IPS-18a (cell line): ENCODE measurements around the gene RRP1.

Experiments used
- H3K27ac ChIP-seq: one replicate; pipeline ENCODE4 v1.5.1; 2013; ENCODE audit warnings: low read length
- H3K27me3 ChIP-seq: one replicate; pipeline ENCODE4 v1.6.1; 2013; ENCODE audit warnings: mild to moderate bottlenecking, low read length; ENCODE audit not compliant: control insufficient read depth, insufficient read depth
- H3K36me3 ChIP-seq: one replicate; pipeline ENCODE4 v1.6.1; 2013; ENCODE audit warnings: low read depth, low read length; ENCODE audit not compliant: control insufficient read depth
- H3K4me1 ChIP-seq: one replicate; pipeline ENCODE4 v1.6.1; 2013; ENCODE audit warnings: low read depth, low read length; ENCODE audit not compliant: control insufficient read depth
- H3K4me3 ChIP-seq: one replicate; pipeline ENCODE4 v1.5.1; 2013; ENCODE audit warnings: low read length
- H3K9ac ChIP-seq: one replicate; pipeline ENCODE4 v1.6.1; 2013; ENCODE audit warnings: mild to moderate bottlenecking, low read length, moderate library complexity
- H3K9me3 ChIP-seq: one replicate; pipeline ENCODE4 v1.6.1; 2013; ENCODE audit warnings: low read depth, low read length; ENCODE audit not compliant: control insufficient read depth

The RRP1 gene

DNA sequence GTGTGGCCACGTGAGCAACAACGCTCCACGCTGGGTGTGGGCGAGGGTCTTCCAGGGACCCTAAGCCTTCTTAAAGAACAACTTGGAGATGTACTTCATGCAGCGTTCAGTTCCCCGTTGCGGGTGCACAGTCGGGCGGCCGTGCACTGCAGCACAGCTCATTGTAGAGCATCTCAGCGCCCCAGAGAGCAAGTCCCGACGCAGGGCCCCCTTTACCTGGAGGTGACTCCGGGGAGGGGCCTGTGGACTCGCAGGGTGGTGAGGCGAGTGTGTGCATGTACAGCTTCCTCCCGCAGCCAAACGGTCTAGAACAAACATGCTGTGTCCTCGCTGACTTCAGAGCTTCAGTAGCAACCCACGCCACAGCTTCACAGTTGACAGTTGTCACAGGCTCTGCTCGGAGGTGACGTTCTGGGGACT, 19.5 kb downstream of the RRP1 start:
- Histone ChIP-seq H3K9me3 (no peaks in the 10 kb centered on the region), H3K27me3 (no peaks in the 10 kb centered on the region), H3K9ac (no peak overlapping the region), H3K27ac (no peak overlapping the region), H3K36me3 (peaks cover 5% of the 10 kb centered on the region), H3K4me3 (no peak overlapping the region), H3K4me1 (no peaks in the 10 kb centered on the region)

DNA sequence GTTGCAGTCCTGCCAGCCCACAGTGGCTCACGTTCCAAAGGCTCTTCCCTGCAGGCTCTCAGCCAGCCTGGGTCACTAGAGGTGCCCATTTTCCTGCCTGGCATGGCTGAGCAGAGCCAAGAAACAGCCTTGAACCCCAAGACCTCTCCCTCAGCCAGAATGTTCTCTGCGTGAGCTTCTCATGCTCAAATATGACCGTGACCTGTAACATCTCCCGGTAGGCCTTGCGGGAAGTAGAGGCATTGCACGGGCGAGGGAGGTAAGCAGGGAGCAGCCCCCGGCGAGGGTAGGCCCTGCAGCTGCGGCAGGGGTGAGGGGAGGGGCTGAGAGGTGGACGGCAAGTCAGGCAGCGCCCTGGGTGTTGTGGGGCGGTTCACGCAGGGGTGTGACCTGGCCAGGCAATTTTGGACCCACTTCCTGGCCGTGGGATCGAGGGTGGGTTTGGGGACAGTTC, 20.0 kb downstream of the RRP1 start:
- no peaks in the 10 kb centered on the region for H3K27me3 ChIP-seq
- H3K4me3 ChIP-seq = no peak overlapping the region
- peaks cover 5% of the 10 kb centered on the region for H3K36me3 ChIP-seq
- no peaks in the 10 kb centered on the region for H3K9me3 ChIP-seq
- H3K9ac ChIP-seq = no peak overlapping the region
- peaks cover 3% of the 10 kb centered on the region for H3K4me1 ChIP-seq
- H3K27ac ChIP-seq = no peak overlapping the region

DNA sequence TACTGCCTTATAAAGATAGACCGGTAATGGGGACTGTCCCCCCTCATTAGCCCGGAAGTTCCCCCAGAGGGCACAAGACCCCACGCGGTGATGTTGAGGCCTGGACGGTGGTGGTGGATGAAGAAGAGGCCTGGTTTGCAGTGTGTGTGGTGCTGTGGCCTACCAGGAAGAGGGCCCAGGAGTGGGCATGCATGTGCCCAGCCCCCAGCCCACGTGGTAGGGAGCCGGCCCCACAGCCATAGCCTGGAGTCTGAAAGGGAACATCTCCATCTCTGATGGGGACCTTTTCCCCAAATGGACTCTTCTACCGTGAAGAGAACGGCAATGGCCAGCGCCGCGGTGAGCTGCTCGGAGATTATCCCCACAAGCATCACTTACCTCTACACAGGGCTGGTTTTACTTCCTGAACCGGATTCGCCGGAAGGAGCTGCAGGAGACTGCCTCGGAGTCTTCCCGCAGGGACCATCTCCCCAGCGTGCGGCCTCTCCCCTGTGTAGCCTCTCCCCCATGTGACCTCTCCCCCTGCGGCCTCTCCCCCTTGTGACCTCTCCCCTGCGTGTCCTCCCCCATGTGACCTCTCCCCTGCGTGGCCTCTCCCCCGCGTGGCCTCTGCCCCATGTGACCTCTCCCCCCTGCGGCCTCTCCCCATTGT, 20.6 kb downstream of the RRP1 start:
- peaks cover 5% of the 10 kb centered on the region for H3K36me3 ChIP-seq
- H3K4me3 ChIP-seq = no peak overlapping the region
- H3K27me3 ChIP-seq = no peaks in the 10 kb centered on the region
- H3K27ac ChIP-seq = no peak overlapping the region
- peaks cover 8% of the 10 kb centered on the region for H3K4me1 ChIP-seq
- H3K9ac ChIP-seq = no peak overlapping the region
- H3K9me3 ChIP-seq = no peaks in the 10 kb centered on the region

DNA sequence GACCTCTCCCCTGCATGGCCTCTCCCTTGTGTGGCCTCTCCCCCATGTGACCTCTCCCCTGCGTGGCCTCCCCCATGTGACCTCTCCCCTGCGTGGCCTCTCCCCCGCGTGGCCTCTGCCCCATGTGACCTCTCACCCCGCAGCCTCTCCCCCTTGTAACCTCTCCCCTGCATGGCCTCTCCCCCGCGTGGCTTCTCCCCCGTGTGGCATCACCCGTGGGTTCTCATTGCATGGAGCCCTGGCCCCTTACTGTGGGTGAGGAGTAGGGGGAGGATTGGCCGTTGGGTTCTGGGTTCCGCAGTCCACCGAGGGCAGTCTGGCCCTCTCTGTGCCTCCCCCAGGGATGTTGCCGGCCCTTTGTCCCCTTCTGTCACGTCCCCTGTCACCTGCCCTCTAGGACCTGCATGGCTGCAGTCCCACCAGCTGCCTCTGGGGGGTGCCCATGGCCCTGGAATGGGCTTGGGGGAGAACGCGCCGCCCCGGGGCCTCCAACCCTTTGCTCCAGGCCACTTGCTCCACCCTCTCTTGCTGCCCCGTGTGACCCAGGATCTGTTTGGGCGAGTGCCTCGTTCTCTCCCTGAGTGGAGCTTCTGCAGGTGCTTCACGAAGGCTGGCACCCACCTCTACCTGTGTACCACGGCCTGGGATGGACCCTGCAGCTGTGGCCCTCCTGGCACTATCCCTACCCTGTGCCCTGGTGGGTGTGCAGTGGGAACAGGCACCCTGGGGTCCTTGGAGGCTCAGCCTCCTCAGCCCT, 21.3 kb downstream of the RRP1 start:
- Histone ChIP-seq H3K27me3 (no peaks in the 10 kb centered on the region), H3K36me3 (peaks cover 2% of the 10 kb centered on the region), H3K4me3 (no peak overlapping the region), H3K4me1 (peaks cover 8% of the 10 kb centered on the region), H3K9me3 (no peaks in the 10 kb centered on the region), H3K9ac (no peak overlapping the region), H3K27ac (no peak overlapping the region)

DNA sequence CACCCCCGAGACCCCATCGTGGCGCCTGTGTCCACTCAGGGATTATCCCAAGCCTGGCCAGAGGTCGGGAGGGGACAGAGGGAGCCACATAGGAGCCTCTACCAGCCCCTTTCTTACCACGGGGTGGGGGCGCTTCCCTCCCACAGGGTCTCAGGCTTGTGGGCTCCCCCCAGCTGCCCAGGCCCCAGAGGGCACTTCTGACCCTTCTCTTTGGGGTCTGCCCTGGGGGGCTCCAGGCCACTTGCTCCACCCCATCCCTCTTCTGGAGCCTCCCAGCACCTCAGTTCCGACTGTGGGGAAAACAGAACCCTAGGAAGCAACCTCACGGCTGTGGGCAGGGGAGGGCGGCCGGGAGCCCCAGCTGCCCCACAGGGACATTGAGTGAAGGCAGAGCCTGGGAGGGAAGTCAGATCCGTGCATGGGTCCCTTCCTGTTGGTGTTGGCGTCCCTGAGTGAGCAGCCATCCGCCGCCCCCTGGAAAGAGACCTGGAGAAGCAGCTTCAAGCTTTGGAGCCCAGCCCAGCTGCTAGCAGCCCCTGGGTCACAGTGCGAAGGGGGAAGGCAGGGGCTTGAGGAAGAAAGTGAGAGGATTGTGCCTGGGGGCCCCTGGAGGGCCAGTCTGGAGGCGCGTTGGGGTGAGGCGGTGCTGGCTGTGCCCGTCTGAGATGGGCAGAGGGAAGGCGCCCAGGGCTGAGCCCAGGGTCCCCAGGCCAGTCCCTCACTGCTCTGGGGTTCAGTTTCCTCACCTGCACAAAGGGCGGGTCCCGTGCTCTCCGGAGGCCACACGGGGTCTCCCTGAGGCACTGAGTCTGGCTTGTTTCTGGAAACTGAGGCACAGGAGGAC, 22.1 kb downstream of the RRP1 start:
- H3K27ac ChIP-seq = no peak overlapping the region
- no peaks in the 10 kb centered on the region for H3K27me3 ChIP-seq
- peaks cover 8% of the 10 kb centered on the region for H3K4me1 ChIP-seq
- no peaks in the 10 kb centered on the region for H3K36me3 ChIP-seq
- H3K4me3 ChIP-seq = no peak overlapping the region
- no peaks in the 10 kb centered on the region for H3K9me3 ChIP-seq
- H3K9ac ChIP-seq = no peak overlapping the region

DNA sequence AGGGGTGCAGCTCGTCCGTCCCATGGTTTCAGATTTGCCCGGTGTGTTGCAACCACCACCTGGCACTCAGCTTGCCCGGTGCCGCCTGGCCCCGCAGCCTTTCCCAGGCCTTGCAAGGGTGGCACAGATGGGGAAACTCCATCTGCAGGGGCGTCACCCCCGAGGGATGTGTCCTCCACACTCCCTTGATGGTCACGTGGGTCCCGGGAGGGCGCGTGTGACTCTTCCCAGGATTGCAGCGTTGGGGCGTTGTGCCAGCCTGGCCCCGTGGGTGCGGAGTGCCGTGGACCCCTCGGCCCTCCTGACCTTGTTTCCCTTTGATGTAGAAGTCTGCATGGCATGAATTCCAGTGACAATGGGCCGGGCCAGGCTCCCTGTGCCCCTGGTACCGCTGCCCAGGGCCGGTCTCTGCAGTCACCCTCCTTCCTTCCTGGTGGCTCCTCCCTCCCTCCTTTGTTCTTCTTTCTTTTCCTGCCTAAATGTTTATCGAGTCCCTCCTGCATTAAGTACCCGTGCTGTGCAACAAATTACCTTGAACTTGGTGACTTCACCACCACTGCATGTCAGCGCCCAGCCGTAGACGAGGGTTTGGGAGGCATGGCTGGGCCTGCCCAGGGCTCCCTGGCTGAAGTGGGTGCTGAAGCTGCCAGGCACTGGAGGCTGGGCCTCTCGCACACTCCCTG, 22.9 kb downstream of the RRP1 start:
- H3K4me1 ChIP-seq = peaks cover 8% of the 10 kb centered on the region
- no peak overlapping the region for H3K4me3 ChIP-seq
- no peaks in the 10 kb centered on the region for H3K36me3 ChIP-seq
- H3K9ac ChIP-seq = no peak overlapping the region
- H3K9me3 ChIP-seq = no peaks in the 10 kb centered on the region
- no peaks in the 10 kb centered on the region for H3K27me3 ChIP-seq
- H3K27ac ChIP-seq = no peak overlapping the region

DNA sequence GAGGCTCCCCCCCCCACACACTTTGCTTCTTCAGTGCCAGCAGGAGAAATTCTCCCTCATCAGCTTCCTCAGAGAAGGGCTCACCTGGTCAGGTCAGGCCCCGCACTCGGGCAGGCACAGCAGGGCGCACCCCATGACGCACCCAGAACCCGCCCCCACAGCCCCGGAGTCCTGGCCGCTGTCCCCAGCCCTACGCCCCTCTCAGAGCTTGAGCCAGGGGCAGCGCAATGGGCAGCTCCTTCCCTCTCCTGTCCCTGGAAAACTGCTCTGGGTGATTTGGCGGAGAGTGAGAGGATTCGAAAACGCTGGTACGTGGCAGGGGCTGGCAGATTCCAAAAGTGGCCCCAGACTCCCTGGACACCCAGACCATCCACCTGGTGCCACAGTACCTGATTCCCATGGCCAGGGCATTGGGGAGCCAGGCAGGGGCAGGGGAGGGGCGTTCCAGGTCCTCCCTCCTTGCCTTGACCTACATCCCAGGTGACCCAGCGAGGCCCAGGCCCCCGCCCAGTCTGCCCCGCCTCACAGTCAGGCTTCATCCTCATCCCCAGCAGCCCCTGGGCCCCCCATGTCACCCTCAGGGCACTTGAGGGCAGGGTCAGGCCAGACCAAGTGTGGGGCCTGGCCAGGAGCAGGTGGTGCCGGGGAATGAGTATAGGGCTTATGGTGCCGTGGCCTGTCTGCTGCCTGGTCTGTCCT, 23.7 kb downstream of the RRP1 start:
- no peak overlapping the region for H3K4me3 ChIP-seq
- H3K36me3 ChIP-seq = no peaks in the 10 kb centered on the region
- H3K4me1 ChIP-seq = peaks cover 8% of the 10 kb centered on the region
- H3K27me3 ChIP-seq = no peaks in the 10 kb centered on the region
- H3K27ac ChIP-seq = no peak overlapping the region
- no peak overlapping the region for H3K9ac ChIP-seq
- H3K9me3 ChIP-seq = no peaks in the 10 kb centered on the region

DNA sequence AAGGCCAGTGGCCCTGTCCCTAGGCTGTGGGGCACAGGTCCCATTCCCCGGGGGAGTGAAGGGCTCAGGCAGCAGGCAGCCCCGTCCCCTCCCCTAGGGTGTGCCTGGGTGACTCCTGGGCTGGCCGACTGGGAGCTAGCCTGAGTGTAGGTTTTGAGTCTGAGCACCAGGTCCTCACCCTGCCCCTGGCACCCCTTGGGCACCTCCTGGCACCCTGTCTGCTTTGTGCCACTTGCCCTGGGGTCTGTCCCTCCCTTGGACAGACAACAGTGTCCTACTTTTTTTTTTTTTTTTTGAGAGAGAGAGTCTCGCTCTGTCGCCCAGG, 24.2 kb downstream of the RRP1 start:
- H3K36me3 ChIP-seq = no peaks in the 10 kb centered on the region
- H3K9me3 ChIP-seq = no peaks in the 10 kb centered on the region
- H3K4me1 ChIP-seq = peaks cover 8% of the 10 kb centered on the region
- no peak overlapping the region for H3K4me3 ChIP-seq
- no peak overlapping the region for H3K27ac ChIP-seq
- H3K27me3 ChIP-seq = no peaks in the 10 kb centered on the region
- H3K9ac ChIP-seq = no peak overlapping the region

DNA sequence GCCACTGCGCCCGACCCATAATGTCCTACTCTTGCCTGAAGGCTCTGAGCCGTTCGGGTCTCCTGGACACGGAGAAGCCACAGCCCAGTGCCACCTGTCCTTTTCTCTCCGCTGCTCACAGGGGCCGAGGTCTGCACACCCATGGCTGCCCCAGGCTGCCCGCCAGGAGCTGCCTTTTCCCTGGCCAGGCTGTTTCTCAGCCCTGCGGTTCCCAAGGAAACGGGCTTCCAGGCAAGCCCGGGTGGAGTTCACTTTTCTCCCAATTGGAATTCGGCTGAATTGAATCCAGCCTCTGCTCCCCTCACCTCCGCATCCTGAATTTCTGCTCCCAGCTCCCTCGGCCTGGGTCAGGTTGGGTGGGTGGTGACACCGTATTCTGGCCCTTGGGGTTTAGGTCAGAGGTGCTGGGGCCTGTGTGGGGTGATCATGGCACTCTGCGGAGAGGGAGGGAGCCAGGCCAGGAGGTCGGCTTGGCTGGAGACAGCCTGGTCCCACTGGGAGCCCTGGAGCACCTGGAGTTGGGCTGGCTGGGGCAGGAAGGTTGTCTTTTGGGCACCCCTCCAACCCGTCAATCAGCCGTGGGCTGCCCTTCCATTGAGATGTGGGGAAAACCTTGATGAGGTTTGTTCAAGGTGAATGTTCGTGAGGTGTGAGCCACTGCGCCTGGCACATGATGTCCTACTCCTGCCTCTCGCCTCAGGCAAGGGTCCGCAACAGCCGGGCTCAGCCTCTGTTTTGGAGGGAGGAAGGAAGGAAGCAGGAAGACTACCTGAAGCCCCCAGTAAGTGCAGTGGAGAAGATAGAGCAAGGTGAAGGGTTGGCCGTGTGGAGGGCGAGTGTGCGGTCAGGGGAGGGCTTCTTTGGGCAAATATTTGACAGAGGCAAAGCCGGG, 25.1 kb downstream of the RRP1 start:
- H3K9ac ChIP-seq = no peak overlapping the region
- H3K9me3 ChIP-seq = no peaks in the 10 kb centered on the region
- H3K4me1 ChIP-seq = peaks cover 11% of the 10 kb centered on the region
- H3K27ac ChIP-seq = no peak overlapping the region
- H3K27me3 ChIP-seq = no peaks in the 10 kb centered on the region
- no peaks in the 10 kb centered on the region for H3K36me3 ChIP-seq
- H3K4me3 ChIP-seq = no peak overlapping the region

DNA sequence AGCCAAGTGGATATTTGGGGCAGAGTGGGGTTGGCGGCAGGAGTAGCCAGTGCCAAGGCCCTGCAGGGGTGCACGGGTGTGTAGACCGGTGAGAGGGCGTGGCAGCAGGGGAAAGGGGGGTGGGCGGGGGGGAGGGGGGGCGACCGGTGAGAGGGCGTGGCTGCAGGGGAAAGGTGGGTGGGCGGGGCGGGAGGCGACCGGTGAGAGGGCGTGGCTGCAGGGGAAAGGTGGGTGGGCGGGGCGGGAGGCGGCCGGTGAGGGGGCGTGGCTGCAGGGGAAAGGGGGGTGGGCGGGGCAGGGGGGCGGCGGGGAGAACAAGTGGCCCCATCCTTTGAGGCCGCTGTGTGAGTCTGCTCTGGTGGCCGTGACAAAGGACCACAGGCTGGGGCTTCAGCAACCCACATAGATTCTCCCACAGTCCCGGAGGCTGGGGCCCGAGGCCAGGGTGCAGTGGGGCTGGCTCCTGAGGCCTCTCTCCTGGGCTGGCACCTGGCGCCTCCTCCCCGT, 25.8 kb downstream of the RRP1 start:
- Histone ChIP-seq H3K4me3 (no peak overlapping the region), H3K4me1 (peaks cover 11% of the 10 kb centered on the region), H3K9ac (no peak overlapping the region), H3K27me3 (no peaks in the 10 kb centered on the region), H3K9me3 (no peaks in the 10 kb centered on the region), H3K36me3 (no peaks in the 10 kb centered on the region), H3K27ac (no peak overlapping the region)
